HEK293 (cell line): ENCODE results near the gene LIMK1.

Source experiments
- CTCF ChIP-seq: fragments of 450-650 bp; formaldehyde crosslinking; IDR thresholded peaks from 2 replicates; pipeline ENCODE4 v1.5.1; 2016; ENCODE audit warnings: missing biosample characterization, missing genetic modification characterization
- ZBTB20 ChIP-seq: fragments of 450-650 bp; formaldehyde crosslinking; IDR thresholded peaks from 2 replicates; pipeline ENCODE4 v1.5.1; 2016; ENCODE audit warnings: missing biosample characterization, missing genetic modification characterization

DNA sequence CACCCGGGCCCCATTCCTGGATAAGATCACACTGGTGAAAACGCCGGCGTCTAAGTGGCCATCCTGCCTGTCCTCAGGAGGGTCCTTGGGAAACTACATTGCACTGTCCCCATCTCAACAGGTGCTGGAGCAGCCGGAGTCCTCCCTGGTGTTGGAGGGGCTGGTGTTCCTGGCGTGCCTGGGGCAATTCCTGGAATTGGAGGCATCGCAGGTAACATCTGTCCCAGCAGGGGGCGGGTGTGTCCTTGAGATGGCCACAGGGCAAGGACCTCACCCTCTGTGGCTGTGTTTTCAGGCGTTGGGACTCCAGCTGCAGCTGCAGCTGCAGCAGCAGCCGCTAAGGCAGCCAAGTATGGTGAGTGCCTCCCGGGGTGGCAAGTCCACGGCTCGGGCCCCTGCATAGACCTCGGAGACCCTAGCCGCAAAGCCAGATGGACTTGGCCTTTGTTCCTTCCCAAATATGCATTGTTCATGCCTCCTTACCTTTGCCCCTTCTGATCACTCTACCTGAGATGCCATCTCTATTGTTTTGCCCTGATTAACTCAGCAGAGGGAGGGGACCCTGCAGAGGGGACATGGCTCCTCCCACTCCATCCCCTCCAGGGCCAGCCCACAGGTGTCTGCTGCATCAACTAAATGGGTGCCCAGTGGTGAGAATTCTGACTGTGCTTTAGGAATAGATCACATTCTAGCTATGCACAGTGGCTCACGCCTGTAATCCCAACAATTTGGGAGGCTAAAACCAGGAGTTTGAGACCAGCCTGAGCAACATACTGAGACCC lies 31.8 kb upstream of the LIMK1 start:
- TF ChIP-seq CTCF (tag by site-specific recombination) (no peak), ZBTB20 (no peak)
